ENCODE results near the gene COG6.

COG6 gene

GRCh38 chr13:39773833-39774232 is 118.4 kb downstream of the COG6 start:
- no peak for FAIRE-seq

- FAIRE-seq, result no peak
Observed at GRCh38 chr13:39776439-39776838, 121.0 kb downstream of the COG6 start.

GRCh38 chr13:39777021-39777420 is 121.6 kb downstream of the COG6 start:
- FAIRE-seq, result no peak

- FAIRE-seq, result no peak
Observed at GRCh38 chr13:39777527-39778061, 122.1 kb downstream of the COG6 start.

- no peak for FAIRE-seq
Observed at GRCh38 chr13:39779337-39780265, 124.1 kb downstream of the COG6 start.

GRCh38 chr13:39780711-39781110 is 125.2 kb downstream of the COG6 start:
- FAIRE-seq, result no peak

- no peak for FAIRE-seq
Observed at GRCh38 chr13:39781381-39781780, 125.9 kb downstream of the COG6 start.

- no peak for FAIRE-seq
Observed at GRCh38 chr13:39783051-39783450, 127.6 kb downstream of the COG6 start.

- FAIRE-seq, result no peak
Observed at GRCh38 chr13:39784347-39784746, 128.9 kb downstream of the COG6 start.

GRCh38 chr13:39786091-39786490 is 130.6 kb downstream of the COG6 start:
- no peak for FAIRE-seq

GRCh38 chr13:39787086-39787487 is 131.6 kb downstream of the COG6 start:
- no peak for FAIRE-seq

GRCh38 chr13:39788102-39788501 is 132.6 kb downstream of the COG6 start:
- no peak for FAIRE-seq

- FAIRE-seq, result no peak
Observed at GRCh38 chr13:39789451-39789850, 134.0 kb downstream of the COG6 start.
